Epithelial cell of esophagus (primary cell): ENCODE measurements around the gene MTHFD1L.

Source experiments
- DNase-seq: peaks from one replicate; pipeline ENCODE4 v3.0.0; 2010; ENCODE audit warnings: low read depth
- H3K4me3 ChIP-seq: 2 replicates; pipeline ENCODE4 v1.5.1; 2011; ENCODE audit warnings: mild to moderate bottlenecking, low read length, control low read depth
- CTCF ChIP-seq: IDR thresholded peaks from 2 replicates; pipeline ENCODE4 v1.5.1; 2011; ENCODE audit warnings: low read depth, mild to moderate bottlenecking, low read length, control low read depth, inconsistent platforms; ENCODE audit not compliant: insufficient read depth; ENCODE audit errors: missing control alignments

Gene MTHFD1L

GRCh38 chr6:150914372-150914771 is 48.9 kb downstream of the MTHFD1L start:
- no peak for DNase-seq
- TF ChIP-seq CTCF: no peak
- H3K4me3 ChIP-seq: no peak overlapping the region

- TF ChIP-seq CTCF: no peak
- H3K4me3 ChIP-seq: no peak overlapping the region
Observed at GRCh38 chr6:150915131-150915879, 49.8 kb downstream of the MTHFD1L start.

DNA sequence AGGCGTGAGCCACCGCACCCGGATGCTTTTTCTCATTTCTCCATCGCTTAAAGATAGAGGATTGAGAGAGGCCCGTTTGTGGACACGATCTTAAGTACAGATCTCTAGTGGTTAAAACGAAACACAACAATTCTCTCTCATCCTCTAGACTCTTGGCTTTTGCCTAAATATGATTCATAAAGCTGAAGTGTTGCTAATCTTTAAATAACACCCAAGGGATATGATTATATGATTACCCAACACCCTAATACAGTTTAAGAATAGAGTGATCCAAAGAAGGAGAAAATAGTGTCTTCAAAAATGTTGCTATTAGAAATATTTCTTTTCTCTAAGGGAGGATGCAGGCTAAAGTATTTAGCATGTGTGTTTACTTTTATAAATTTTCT is 50.4 kb downstream of the MTHFD1L start:
- H3K4me3 ChIP-seq: no peak overlapping the region
- TF ChIP-seq CTCF: no peak
- DNase-seq: peak; percentile 35

More at GRCh38 chr6:150915131-150915879, 49.8 kb downstream of the MTHFD1L start:
- no peak for DNase-seq

DNA sequence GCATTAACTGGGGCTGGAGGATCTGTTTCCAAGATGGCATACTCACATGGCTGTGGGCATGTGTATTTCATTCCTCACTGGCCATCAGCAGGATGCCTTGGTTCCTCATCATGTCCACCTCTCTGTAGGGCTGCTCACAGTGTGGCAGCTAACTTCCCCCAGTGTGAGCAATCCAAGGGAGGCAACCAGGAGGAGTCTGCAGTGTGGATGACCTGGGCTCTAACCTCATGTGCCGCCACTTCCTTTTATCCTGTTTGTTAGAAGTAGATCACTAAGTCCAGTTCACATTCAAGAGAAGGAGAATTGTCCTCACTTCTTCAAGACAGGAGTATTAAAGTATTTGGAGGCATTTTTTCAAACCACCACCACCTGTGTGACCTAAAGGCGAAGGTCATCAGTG is 54.4 kb downstream of the MTHFD1L start:
- TF ChIP-seq CTCF: no peak
- DNase-seq: no peak
- no peak overlapping the region for H3K4me3 ChIP-seq

- TF ChIP-seq CTCF: no peak
- DNase-seq: no peak
- no peak overlapping the region for H3K4me3 ChIP-seq
Observed at GRCh38 chr6:150922137-150922536, 56.6 kb downstream of the MTHFD1L start.

DNA sequence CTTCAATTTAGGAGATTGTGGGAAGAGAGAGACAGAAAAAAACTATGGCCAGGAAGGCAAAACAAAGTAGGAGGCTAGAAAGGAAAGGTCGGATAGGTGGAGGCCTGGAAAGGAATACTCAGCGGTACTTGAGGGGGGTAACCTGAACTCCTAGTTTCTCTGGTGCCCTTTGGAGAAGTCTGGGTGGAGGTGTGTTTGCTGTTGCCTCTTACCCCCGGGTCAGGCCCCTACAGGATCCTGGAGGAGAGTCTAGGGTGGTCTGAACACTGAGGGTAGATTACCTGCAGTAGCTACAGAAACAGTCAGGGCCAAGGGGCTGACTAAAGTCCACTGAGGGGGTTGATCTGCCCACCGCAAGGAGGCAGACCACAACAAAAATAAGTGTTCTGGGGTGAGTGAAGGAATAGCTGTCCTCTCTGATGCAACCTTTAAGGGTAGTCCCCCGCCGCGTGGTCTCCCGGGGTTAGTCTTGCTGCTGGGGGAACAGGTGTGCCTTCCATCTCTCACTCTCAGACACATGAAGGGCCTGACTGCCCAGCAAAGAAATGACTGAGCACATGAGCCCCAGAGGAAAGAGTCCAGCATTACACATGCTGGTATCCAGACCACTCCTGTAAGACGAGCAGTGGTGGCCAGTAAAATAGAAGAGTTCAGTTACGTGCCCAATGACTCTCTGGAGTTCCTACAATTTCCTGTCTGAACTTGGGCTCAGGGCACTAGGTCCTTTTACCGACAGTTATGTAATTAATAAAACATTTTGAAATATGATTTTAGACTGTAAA is 59.5 kb downstream of the MTHFD1L start:
- no peak for TF ChIP-seq CTCF
- DNase-seq: no peak
- no peak overlapping the region for H3K4me3 ChIP-seq

GRCh38 chr6:150925590-150925928 is 60.1 kb downstream of the MTHFD1L start:
- no peak for TF ChIP-seq CTCF
- no peak overlapping the region for H3K4me3 ChIP-seq
- DNase-seq: no peak
